K562 (cell line): ENCODE measurements around the gene AHI1. TPM values are rescaled to one million over a fixed set of nuclear protein-coding genes. Genes with fewer than 3 reads are reported as not detected.

ENCODE experiments used
- ATAC-seq: fragments of 200-7000 bp; cut with Tn5 transposase; 3 replicates; pipeline ENCODE4 v1.9.1; 2020; ENCODE audit warnings: moderate library complexity
- BruUV-seq: library from RNA; stranded (reverse); fragments of 400-500 nt; replicated peaks from 2 replicates; lab custom pipeline; 2021; lab: Mats Ljungman, UMichigan
- CTCF ChIA-PET: fragments of 300-600 bp; formaldehyde crosslinking; extraction: SDS; loops from one replicate; lab custom pipeline; 2021; ENCODE audit warnings: low intra/inter-chr PET ratio; lab: Yijun Ruan, JAX
- POLR2A ChIA-PET: fragments of 300-600, 350-650 bp; sonication (Branson Sonifier 250); formaldehyde crosslinking; extraction: SDS; loops from one replicate; lab custom pipeline; 2021; ENCODE audit warnings: antibody characterized with exemption, inconsistent platforms; lab: Yijun Ruan, JAX
- DNase-seq, 4 experiments: peaks; one replicate each; pipeline versions ENCODE4 v3.0.0 to v3.0.0-alpha.2; 2011 to 2018; ENCODE audit warnings: low spot score in 3 of 4, mixed read lengths in 3 of 4; ENCODE audit errors: extremely low read depth in 1 of 4
- FAIRE-seq: peaks from 2 replicates; lab custom pipeline; 2011; peaks lifted over from hg19 to GRCh38; lab: Jason Lieb, UNC
- H2AFZ ChIP-seq: 2 replicates; pipeline ENCODE4 v1.6.0; 2011; ENCODE audit warnings: low read depth, low read length, control low read depth, inconsistent platforms
- H3K27ac ChIP-seq: fragments of 200-600 bp; 3 replicates; pipeline ENCODE4 v1.8.0; 2011; ENCODE audit warnings: low read depth, mild to moderate bottlenecking, control low read depth, inconsistent platforms, low read length, moderate library complexity, mixed read lengths; ENCODE audit errors: extremely low read depth
- H3K27me3 ChIP-seq, 2 experiments: fragments of 300-600 bp in 1 of 2; 2 replicates in 1 of 2; 3 replicates in 1 of 2; pipeline versions ENCODE4 v1.6.0 to v1.8.0; 2011; ENCODE audit warnings: inconsistent platforms in 2 of 2, low read length in 2 of 2, mild to moderate bottlenecking in 1 of 2, mixed read lengths in 1 of 2, moderate library complexity in 1 of 2; ENCODE audit not compliant: control insufficient read depth in 2 of 2, insufficient read depth in 2 of 2
- H3K36me3 ChIP-seq: fragments of 300-600 bp; 3 replicates; pipeline ENCODE4 v1.8.0; 2011; ENCODE audit warnings: mild to moderate bottlenecking, low read length, inconsistent platforms; ENCODE audit not compliant: control insufficient read depth, insufficient read depth
- H3K4me1 ChIP-seq, 2 experiments: fragments of 200-600 bp in 1 of 2; replicated peaks in 1 of 2; 2 replicates in 1 of 2; 3 replicates in 1 of 2; pipeline versions ENCODE4 v1.5.1 to v1.8.0; 2011; ENCODE audit warnings: inconsistent platforms in 2 of 2, low read length in 2 of 2, mild to moderate bottlenecking in 1 of 2, mixed read lengths in 1 of 2, moderate library complexity in 1 of 2; ENCODE audit not compliant: control insufficient read depth in 2 of 2, insufficient read depth in 2 of 2
- H3K4me2 ChIP-seq: 2 replicates; pipeline ENCODE4 v1.6.1; 2011; ENCODE audit warnings: low read length, control low read depth, inconsistent platforms, mixed read lengths; ENCODE audit not compliant: insufficient read depth
- H3K4me3 ChIP-seq: fragments of 200-600 bp; sonication (generic), shearing (Covaris generic); 2 replicates; pipeline ENCODE4 v1.5.1; 2016; ENCODE audit warnings: control low read depth, inconsistent platforms
- H3K79me2 ChIP-seq: fragments of 200-600 bp; 3 replicates; pipeline ENCODE4 v1.8.0; 2011; ENCODE audit warnings: low read length, inconsistent platforms; ENCODE audit not compliant: control insufficient read depth, insufficient read depth
- H3K9ac ChIP-seq, 2 experiments: 2 replicates each; pipeline versions ENCODE4 v1.6.0 to v1.6.1; 2011; ENCODE audit warnings: low read depth in 2 of 2, low read length in 2 of 2, control low read depth in 1 of 2, inconsistent platforms in 1 of 2, mild to moderate bottlenecking in 1 of 2, mixed read lengths in 1 of 2; ENCODE audit not compliant: insufficient read depth in 1 of 2
- H3K9me1 ChIP-seq: one replicate; pipeline ENCODE4 v1.6.0; 2011; ENCODE audit warnings: inconsistent platforms, mild to moderate bottlenecking, low read length, moderate library complexity; ENCODE audit not compliant: control insufficient read depth, insufficient read depth
- H3K9me3 ChIP-seq: replicated peaks from 2 replicates; pipeline ENCODE4 v1.5.1; 2011; ENCODE audit warnings: low read depth, low read length, inconsistent platforms; ENCODE audit not compliant: control insufficient read depth, insufficient read depth
- H4K20me1 ChIP-seq: replicated peaks from 2 replicates; pipeline ENCODE4 v1.6.1; 2011; ENCODE audit warnings: low read length, inconsistent platforms, mixed read lengths; ENCODE audit not compliant: control insufficient read depth, insufficient read depth
- CCNT2 ChIP-seq: IDR thresholded peaks from 2 replicates; pipeline ENCODE4 v1.6.1; 2011; ENCODE audit warnings: borderline replicate concordance, low read depth, mild to moderate bottlenecking, moderate library complexity, mixed read lengths, low read length; ENCODE audit not compliant: insufficient read length; ENCODE audit errors: extremely low read depth
- HIVEP1 ChIP-seq: fragments of 250-450 bp; sonication (Bioruptor Pico); IDR thresholded peaks from 2 replicates; pipeline ENCODE4 v1.4.0; 2020; ENCODE audit warnings: mild to moderate bottlenecking
- HSF4 ChIP-seq: fragments of 250-450 bp; sonication (Bioruptor Pico); IDR thresholded peaks from 2 replicates; pipeline ENCODE4 v2.1.2; 2022; ENCODE audit warnings: mild to moderate bottlenecking, moderate library complexity, borderline replicate concordance
- NEUROD1 ChIP-seq: fragments of 150-350 bp; IDR thresholded peaks from 2 replicates; pipeline ENCODE4 v1.6.1; 2014; ENCODE audit warnings: borderline replicate concordance, low read length, low read depth; ENCODE audit not compliant: partially characterized antibody
- ZEB2 ChIP-seq: fragments of 450-650 bp; IDR thresholded peaks from 2 replicates; pipeline ENCODE4 v1.6.1; 2016
- WGBS: fragments of 100-300 bp; shearing (Covaris generic); methylation state at CpG from one replicate; pipeline ENCODE4 v1.1.6; 2016; ENCODE audit warnings: low coverage, mixed read lengths; ENCODE audit not compliant: insufficient coverage; ENCODE audit errors: missing lambda C conversion rate; 5-methylcytosine and 5-hydroxymethylcytosine counted together
- in situ Hi-C: fragments of 300-500 bp; cut with MboI; formaldehyde crosslinking; loops from 4 replicates; pipeline ENCODE4 v1.15.0; 2018; ENCODE audit warnings: inconsistent platforms, mixed read lengths
- intact Hi-C: fragments of 100-400 bp; cut with micrococcal nuclease; formaldehyde crosslinking; loops from 2 replicates; pipeline ENCODE4 v1.14.2; 2022
- polyA plus RNA-seq, 8 experiments: library from polyadenylated mRNA; depleted of rRNA in 4 of 8; stranded (reverse) in 5 of 8; unstranded in 3 of 8; fragments of >200 nt; fragmentation: Nextera tagmentation in 2 of 8; fragmentation: Illumina TruSeq in 1 of 8; extraction: Ambion mirVana in 2 of 8; extraction: Trizol in 1 of 8; gene quantifications; 2 replicates each; pipeline versions ENCODE4 v1.2.1 to v1.2.3, GENCODE V29; 2011 to 2014; ENCODE audit warnings: inconsistent platforms in 1 of 8, missing spikeins in 1 of 8
- total RNA-seq, 7 experiments: library from RNA; depleted of rRNA in 6 of 7; stranded (reverse); fragments of >200 nt in 6 of 7; fragmentation: Illumina TruSeq in 2 of 7; extraction: Trizol in 2 of 7; gene quantifications; 2 replicates each; pipeline versions ENCODE4 v1.2.1 to v1.2.3, GENCODE V29; 2011 to 2021; ENCODE audit warnings: low replicate concordance in 1 of 7
- TF ChIP-seq, protein P1 (sequence below): fragments of 250-450 bp; sonication (Bioruptor Pico); IDR thresholded peaks from 2 replicates; pipeline ENCODE4 v1.8.0; 2022; ENCODE audit warnings: inconsistent platforms, mild to moderate bottlenecking, moderate library complexity, borderline replicate concordance
- TF ChIP-seq, protein P2 (sequence below): fragments of 250-450 bp; sonication (Bioruptor Pico); IDR thresholded peaks from 2 replicates; pipeline ENCODE4 v1.8.0; 2021; ENCODE audit warnings: moderate library complexity, mild to moderate bottlenecking, inconsistent platforms
- TF ChIP-seq, protein P3 (sequence below): fragments of 450-650 bp; IDR thresholded peaks from 2 replicates; pipeline ENCODE4 v1.6.1; 2017; ENCODE audit warnings: antibody characterized with exemption, mild to moderate bottlenecking
- TF ChIP-seq, protein P4 (sequence below): fragments of 200-400 bp; formaldehyde crosslinking; IDR thresholded peaks from 2 replicates; pipeline ENCODE4 v1.6.1; 2017; ENCODE audit warnings: mild to moderate bottlenecking, low read depth, low read length, moderate library complexity
- TF ChIP-seq, protein P5 (sequence below): sonication (generic); formaldehyde crosslinking; IDR thresholded peaks from 2 replicates; pipeline ENCODE4 v1.9.0; 2022; ENCODE audit warnings: mild to moderate bottlenecking, missing genetic modification reagents

AHI1 gene
- total and polyA plus RNA-seq, 9 of the 15 experiments (the other 6 are each of a cell fraction or from before 2014, with no cell fraction given): 24.7 to 54.9 (median 32.2) TPM

DNA sequence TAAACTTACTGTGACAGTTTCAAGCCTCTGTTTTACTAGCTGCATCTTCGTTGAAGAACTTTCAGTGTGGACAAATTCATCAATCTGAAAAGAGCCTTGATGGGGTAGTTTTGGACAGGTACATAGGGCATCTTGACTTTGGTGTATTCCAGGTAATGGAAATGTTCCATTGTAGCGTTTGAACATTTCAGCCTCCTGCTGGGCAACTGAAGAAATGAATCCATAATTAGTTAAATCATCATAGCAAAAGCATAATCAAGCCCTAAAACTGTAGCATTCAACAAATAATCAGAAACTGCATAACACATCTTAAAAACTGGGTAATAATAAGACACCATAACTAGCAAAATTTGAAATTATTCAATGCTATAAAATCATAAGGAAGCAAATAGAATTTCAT, 86.2 kb downstream of the AHI1 start:
- intact Hi-C loops: loop anchor here (1.0 kb wide), 1 partner anchor 88 kb away; no protein-coding TSS in a partner anchor
- H3K9ac ChIP-seq: no peak overlapping the region
- no peak overlapping the region for H2AFZ ChIP-seq
- no peaks in the 10 kb centered on the region for H3K79me2 ChIP-seq
- H3K4me2 ChIP-seq: no peak overlapping the region
- ChIA-PET CTCF (no interaction called here), POLR2A (no interaction called here)
- WGBS: 6% methylated on average over 2 of the region's 2 CpGs
- no TSS peak for BruUV-seq
- FAIRE-seq (peak; percentile 64), ATAC-seq (peak; percentile 76), DNase-seq (peak; percentile 15 to 39 (median 24))
- no peaks in the 10 kb centered on the region for H3K9me3 ChIP-seq
- peaks cover 0 to 7% of the 10 kb centered on the region in 2 experiments; a peak in 3 of 5 replicates for H3K4me1 ChIP-seq
- H3K9me1 ChIP-seq: no peaks in the 10 kb centered on the region
- H3K27ac ChIP-seq: no peak overlapping the region
- in situ Hi-C loops: no loop called here
- no peak overlapping the region for H3K4me3 ChIP-seq
- H3K36me3 ChIP-seq: peaks cover 29% of the 10 kb centered on the region
- H3K27me3 ChIP-seq: no peaks in the 10 kb centered on the region
- H4K20me1 ChIP-seq: no peaks in the 10 kb centered on the region
- TF ChIP-seq, protein P1, sequence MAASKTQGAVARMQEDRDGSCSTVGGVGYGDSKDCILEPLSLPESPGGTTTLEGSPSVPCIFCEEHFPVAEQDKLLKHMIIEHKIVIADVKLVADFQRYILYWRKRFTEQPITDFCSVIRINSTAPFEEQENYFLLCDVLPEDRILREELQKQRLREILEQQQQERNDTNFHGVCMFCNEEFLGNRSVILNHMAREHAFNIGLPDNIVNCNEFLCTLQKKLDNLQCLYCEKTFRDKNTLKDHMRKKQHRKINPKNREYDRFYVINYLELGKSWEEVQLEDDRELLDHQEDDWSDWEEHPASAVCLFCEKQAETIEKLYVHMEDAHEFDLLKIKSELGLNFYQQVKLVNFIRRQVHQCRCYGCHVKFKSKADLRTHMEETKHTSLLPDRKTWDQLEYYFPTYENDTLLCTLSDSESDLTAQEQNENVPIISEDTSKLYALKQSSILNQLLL: no peak
- TF ChIP-seq, protein P2, sequence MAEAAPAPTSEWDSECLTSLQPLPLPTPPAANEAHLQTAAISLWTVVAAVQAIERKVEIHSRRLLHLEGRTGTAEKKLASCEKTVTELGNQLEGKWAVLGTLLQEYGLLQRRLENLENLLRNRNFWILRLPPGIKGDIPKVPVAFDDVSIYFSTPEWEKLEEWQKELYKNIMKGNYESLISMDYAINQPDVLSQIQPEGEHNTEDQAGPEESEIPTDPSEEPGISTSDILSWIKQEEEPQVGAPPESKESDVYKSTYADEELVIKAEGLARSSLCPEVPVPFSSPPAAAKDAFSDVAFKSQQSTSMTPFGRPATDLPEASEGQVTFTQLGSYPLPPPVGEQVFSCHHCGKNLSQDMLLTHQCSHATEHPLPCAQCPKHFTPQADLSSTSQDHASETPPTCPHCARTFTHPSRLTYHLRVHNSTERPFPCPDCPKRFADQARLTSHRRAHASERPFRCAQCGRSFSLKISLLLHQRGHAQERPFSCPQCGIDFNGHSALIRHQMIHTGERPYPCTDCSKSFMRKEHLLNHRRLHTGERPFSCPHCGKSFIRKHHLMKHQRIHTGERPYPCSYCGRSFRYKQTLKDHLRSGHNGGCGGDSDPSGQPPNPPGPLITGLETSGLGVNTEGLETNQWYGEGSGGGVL (CRISPR knock-in tag): no peak
- TF ChIP-seq, protein P3, sequence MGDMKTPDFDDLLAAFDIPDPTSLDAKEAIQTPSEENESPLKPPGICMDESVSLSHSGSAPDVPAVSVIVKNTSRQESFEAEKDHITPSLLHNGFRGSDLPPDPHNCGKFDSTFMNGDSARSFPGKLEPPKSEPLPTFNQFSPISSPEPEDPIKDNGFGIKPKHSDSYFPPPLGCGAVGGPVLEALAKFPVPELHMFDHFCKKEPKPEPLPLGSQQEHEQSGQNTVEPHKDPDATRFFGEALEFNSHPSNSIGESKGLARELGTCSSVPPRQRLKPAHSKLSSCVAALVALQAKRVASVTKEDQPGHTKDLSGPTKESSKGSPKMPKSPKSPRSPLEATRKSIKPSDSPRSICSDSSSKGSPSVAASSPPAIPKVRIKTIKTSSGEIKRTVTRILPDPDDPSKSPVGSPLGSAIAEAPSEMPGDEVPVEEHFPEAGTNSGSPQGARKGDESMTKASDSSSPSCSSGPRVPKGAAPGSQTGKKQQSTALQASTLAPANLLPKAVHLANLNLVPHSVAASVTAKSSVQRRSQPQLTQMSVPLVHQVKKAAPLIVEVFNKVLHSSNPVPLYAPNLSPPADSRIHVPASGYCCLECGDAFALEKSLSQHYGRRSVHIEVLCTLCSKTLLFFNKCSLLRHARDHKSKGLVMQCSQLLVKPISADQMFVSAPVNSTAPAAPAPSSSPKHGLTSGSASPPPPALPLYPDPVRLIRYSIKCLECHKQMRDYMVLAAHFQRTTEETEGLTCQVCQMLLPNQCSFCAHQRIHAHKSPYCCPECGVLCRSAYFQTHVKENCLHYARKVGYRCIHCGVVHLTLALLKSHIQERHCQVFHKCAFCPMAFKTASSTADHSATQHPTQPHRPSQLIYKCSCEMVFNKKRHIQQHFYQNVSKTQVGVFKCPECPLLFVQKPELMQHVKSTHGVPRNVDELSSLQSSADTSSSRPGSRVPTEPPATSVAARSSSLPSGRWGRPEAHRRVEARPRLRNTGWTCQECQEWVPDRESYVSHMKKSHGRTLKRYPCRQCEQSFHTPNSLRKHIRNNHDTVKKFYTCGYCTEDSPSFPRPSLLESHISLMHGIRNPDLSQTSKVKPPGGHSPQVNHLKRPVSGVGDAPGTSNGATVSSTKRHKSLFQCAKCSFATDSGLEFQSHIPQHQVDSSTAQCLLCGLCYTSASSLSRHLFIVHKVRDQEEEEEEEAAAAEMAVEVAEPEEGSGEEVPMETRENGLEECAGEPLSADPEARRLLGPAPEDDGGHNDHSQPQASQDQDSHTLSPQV: 0 out of 2 replicates have a peak, but pooled peaks have one; percentile 15
- TF ChIP-seq HSF4: no peak
- TF ChIP-seq ZEB2: 0 out of 2 replicates have a peak, but pooled peaks have one; percentile 10
- TF ChIP-seq NEUROD1: no peak
- TF ChIP-seq, protein P4, sequence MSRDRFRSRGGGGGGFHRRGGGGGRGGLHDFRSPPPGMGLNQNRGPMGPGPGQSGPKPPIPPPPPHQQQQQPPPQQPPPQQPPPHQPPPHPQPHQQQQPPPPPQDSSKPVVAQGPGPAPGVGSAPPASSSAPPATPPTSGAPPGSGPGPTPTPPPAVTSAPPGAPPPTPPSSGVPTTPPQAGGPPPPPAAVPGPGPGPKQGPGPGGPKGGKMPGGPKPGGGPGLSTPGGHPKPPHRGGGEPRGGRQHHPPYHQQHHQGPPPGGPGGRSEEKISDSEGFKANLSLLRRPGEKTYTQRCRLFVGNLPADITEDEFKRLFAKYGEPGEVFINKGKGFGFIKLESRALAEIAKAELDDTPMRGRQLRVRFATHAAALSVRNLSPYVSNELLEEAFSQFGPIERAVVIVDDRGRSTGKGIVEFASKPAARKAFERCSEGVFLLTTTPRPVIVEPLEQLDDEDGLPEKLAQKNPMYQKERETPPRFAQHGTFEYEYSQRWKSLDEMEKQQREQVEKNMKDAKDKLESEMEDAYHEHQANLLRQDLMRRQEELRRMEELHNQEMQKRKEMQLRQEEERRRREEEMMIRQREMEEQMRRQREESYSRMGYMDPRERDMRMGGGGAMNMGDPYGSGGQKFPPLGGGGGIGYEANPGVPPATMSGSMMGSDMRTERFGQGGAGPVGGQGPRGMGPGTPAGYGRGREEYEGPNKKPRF: no peak
- TF ChIP-seq CCNT2: no peak
- TF ChIP-seq, protein P5, sequence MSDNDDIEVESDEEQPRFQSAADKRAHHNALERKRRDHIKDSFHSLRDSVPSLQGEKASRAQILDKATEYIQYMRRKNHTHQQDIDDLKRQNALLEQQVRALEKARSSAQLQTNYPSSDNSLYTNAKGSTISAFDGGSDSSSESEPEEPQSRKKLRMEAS: no peak
- TF ChIP-seq HIVEP1 (CRISPR knock-in tag): no peak
